SK-N-SH (cell line): Measurements from ENCODE around the gene SRD5A1. TPM values are rescaled to one million over a fixed set of nuclear protein-coding genes. Genes with fewer than 3 reads are reported as not detected.

Experiments used
- CTCF ChIP-seq: fragments of 200-600 bp; sonication (generic); IDR thresholded peaks from 2 replicates; pipeline ENCODE4 v1.6.1; 2017; ENCODE audit warnings: antibody characterized with exemption, mild to moderate bottlenecking, moderate library complexity
- EP300 ChIP-seq, 2 experiments: IDR thresholded peaks; 2 replicates each; pipeline versions ENCODE4 v1.4.0 to v1.6.1; 2012; ENCODE audit warnings: borderline replicate concordance in 1 of 2, low read depth in 1 of 2, low read length in 1 of 2
- GATA2 ChIP-seq: sonication (generic); formaldehyde crosslinking; IDR thresholded peaks from 2 replicates; pipeline ENCODE4 v1.5.0; 2020; ENCODE audit warnings: mild to moderate bottlenecking, missing genetic modification reagents
- IRF3 ChIP-seq: fragments of 150-350 bp; IDR thresholded peaks from 2 replicates; pipeline ENCODE4 v1.6.1; 2016; ENCODE audit warnings: mild to moderate bottlenecking, low read depth, low read length
- MEF2A ChIP-seq: IDR thresholded peaks from 2 replicates; pipeline ENCODE4 v1.4.0; 2012; ENCODE audit warnings: low read depth, borderline replicate concordance
- NRF1 ChIP-seq: IDR thresholded peaks from 2 replicates; pipeline ENCODE4 v1.6.1; 2012; ENCODE audit warnings: low read depth, mild to moderate bottlenecking, low read length
- USF2 ChIP-seq: fragments of 150-350 bp; IDR thresholded peaks from 2 replicates; pipeline ENCODE4 v1.6.1; 2017; ENCODE audit warnings: antibody characterized with exemption, low read length, low read depth, borderline replicate concordance
- polyA plus RNA-seq, 3 experiments: library from polyadenylated mRNA; depleted of rRNA; stranded (reverse); fragments of >200 nt; gene quantifications; 2 replicates each; pipeline ENCODE4 v1.2.3, GENCODE V29; 2012

The SRD5A1 gene
- polyA plus RNA-seq, 1 of the 3 experiments (the other 2 are of a cell fraction) = 24.0 TPM

- TF ChIP-seq USF2 (no peak), IRF3 (no peak), CTCF (no peak), EP300 (IDR thresholded peaks at IDR 0.05; ENCODE audit: borderline replicate concordance in 1 of 2, low read depth in 1 of 2, low read length in 1 of 2) (no peak), GATA2 (CRISPR knock-in tag) (no peak), NRF1 (no peak), MEF2A (no peak)
Measured at GRCh38 chr5:6723816-6724300, 90.6 kb downstream of the SRD5A1 start (continued).

Other genes starting within 250 kb of the SRD5A1 start
- 0.28 and 0.84 TPM in 2 replicates for gene UBE2QL1, start 184.6 kb upstream of the SRD5A1 start, polyA plus RNA-seq (2012; rRNA removed)
- gene NSUN2, start 396 bp upstream of the SRD5A1 start, polyA plus RNA-seq (2012; rRNA removed) = 76.7 and 78.9 TPM in 2 replicates
- 5.2 and 6.0 TPM in 2 replicates for gene TENT4A, start 80.0 kb downstream of the SRD5A1 start, polyA plus RNA-seq (2012; rRNA removed)